Fibroblast of skin of scalp (primary cell): ENCODE measurements around the gene CUL1.

Experiments used
- DNase-seq: peaks from one replicate; pipeline ENCODE4 v3.0.0-alpha.2; 2013

The CUL1 gene

DNA sequence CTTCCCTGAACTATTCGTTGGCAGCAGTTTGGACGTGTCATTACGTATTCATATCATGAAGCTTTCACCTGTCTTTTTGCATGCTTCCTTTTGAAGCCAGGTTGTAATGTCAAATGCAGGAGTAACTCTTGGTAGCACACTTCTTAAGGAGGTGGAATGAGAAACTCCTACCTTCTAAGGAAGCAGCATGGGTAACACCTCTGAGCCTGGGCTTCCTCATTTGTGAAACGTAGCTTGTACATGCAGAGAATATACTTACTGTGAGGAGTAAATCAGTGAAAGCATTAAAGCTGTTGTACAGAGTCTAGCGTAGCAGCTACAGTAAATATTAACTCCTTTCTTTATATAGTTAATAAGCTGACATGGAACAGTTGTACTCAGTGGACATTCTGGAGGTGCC, 21.1 kb downstream of the CUL1 start:
- DNase-seq = no peak

DNA sequence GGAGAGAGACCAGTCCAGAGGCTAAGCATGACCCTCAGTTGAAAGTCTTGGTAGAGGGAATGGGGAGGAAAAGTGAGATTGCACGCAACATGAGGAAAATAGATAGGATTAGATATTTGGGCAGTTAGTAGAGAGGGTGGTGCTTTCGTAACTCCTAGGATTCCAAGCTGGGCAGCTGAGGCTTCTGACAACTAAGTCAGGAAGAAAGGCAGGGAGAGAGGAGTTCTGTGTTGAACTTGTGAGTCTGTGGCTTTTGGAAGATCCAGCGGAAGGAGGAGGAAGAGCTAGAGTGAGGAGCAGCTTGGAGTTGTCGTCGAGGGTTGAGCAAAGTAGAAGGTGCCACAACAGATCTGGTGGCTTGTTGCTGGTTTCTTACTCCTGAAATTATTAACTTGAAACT, 21.8 kb downstream of the CUL1 start:
- no peak for DNase-seq

DNA sequence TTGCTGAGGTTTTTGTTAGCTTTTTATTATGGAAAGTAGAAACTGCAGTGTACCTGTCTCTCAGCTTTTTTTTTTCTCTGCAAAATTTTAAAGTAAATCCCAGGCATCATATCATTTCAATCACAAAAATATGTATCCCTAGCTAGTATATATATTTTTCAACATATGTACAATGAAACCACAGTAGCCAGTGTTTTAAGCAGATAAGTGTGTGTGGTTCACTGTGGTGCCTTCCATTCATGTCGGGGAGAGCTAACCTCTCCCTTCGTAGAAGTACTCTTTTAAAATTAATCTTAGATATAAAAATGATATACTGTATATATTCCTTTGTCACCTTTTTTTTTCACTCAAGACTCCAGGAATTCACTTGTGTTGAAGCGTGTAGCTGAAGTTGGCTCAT, 22.7 kb downstream of the CUL1 start:
- DNase-seq = no peak

DNA sequence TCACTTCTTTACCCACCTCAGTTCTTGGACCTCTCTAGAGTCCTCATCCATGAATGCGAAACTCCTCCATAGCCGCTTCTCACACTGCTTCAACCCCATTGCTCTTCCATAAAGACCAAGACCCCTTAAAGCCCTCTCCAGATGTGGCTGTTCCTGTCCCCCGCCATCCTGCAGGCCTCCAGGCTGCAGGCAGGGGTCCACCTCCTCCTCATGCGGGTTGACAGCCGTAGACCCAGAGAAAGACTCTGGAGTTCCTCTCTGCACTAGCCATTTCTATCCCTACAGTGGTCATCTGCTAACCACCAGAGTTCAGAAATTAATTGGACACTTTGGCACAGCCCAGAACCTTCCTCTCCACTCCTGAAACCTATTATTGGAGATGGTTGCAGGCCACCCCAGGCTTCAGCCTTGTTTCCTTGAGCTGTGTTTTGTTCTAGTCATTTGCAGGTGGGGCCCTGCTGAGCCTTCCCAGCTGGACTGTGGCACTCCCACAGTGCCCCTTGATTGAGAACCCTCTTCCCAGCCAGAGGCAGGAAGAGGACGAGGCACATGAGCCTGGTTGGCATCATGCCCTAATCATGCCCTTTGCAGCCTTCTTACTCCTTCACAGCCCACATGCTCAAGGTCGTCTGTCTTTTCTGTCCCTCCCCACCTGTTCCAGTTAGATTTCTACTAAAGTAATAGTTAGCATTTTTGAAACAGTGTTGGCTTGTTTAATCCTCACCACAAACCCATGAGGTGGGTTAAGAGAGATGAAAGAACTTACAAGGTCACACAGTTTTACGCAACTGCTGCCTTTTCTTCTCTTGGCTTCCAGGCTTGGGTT, 23.9 kb downstream of the CUL1 start:
- no peak for DNase-seq

- DNase-seq = no peak
These were observed 24.5 kb downstream of the CUL1 start for GRCh38 chr7:148723166-148723559.

GRCh38 chr7:148723846-148724245, 25.1 kb downstream of the CUL1 start:
- no peak for DNase-seq

- no peak for DNase-seq
These were observed 27.7 kb downstream of the CUL1 start for GRCh38 chr7:148726385-148726784.

DNA sequence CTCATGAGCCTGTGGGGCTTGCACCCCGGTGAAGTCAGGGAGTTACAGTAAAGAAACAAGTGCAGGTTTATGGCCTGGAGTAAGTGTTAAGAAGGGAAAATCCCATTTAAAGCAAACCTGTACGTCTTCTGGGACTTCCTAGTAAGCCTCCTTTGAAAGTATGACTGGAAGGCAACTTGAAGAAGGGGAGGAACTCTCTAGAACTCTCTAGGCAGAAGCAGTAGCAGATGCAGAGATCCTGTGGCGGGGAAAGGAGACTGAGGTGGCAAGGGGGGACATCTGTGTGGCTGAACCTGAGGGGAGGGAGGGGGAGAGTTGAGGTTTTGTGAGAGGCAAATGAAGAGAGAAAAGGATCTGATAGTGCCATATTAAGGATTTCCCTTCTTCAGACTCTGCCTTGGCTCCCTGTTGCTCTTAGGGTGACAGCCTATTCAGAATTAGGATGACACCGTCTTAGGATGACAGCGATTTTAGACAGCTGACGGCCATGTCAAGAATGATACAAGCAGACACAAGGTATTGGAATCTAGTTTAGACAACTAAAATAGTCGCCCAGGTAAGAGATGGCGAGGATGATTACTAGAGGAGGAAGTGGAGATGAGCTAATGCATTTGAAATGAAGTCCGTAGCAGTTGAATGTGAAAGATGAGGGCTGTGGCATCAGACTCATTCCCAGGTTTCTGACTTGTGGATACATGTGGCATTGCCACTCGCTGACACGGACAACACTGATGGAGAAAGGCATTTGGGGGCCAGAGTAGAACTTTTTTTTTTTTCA, 29.0 kb downstream of the CUL1 start:
- DNase-seq = no peak

- DNase-seq = peak; percentile 56
These were observed 31.5 kb downstream of the CUL1 start for GRCh38 chr7:148729984-148730733.

GRCh38 chr7:148732862-148733261, 34.2 kb downstream of the CUL1 start:
- no peak for DNase-seq

GRCh38 chr7:148733496-148733895, 34.8 kb downstream of the CUL1 start:
- no peak for DNase-seq

- DNase-seq = no peak
These were observed 36.4 kb downstream of the CUL1 start for GRCh38 chr7:148735141-148735540.

DNA sequence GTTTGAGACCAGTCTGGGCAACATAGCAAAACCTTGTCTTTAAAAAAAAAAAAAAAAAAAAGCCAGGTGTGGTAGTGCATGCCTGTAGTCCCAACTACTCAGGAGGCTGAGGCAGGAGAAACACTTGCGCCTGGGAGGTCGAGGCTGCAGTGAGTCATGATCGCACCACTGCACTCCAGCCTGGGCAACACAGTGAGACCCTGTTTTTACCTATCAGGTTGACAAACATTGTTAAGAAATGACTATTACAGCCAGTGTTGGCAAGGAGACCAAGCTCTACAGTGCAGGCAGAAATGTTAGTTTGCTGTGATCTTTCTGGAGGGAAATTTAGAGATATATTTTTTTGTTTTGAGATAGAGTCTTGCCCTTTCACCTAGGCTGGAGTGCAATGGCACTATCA, 37.3 kb downstream of the CUL1 start:
- no peak for DNase-seq

DNA sequence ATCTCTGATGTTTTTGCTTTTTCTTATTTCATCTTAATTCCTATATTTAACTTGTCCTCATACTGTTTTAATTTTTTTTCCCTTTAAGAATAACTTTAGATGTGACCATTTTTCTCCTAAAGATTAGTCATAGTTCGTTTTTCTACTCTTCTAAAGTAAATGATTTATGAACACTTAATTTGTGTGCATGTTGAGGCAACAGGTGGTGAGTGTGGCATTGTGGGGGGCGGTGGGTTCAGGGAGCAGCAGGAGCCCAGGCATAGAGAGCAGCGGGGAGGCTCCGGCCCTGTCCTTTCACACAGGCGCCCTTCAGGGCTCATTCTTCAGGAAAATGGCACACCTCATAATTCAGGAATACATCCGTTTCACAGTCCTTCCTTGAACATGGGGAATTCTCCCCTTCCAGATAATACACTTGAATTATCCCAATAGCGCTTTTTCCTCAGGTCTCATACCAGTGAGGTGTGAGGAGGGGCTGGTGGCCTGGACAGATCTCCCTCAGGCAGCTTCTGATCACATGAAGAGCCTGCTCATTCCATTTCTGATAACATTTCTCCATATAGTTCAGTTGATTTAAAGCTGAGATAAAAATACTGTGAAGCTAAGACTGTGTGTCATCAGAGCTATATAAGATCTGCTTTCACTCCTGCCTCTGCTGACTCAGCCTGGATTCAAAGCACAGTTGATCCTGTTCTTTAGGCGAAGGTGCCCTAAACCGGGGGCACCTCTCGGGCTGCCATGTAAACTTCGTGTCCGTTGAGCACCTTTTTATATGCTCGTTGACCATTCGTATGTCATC, 40.2 kb downstream of the CUL1 start:
- no peak for DNase-seq

- DNase-seq = no peak
These were observed 47.4 kb downstream of the CUL1 start for GRCh38 chr7:148746135-148746534.

GRCh38 chr7:148747274-148747673, 48.6 kb downstream of the CUL1 start:
- no peak for DNase-seq

DNA sequence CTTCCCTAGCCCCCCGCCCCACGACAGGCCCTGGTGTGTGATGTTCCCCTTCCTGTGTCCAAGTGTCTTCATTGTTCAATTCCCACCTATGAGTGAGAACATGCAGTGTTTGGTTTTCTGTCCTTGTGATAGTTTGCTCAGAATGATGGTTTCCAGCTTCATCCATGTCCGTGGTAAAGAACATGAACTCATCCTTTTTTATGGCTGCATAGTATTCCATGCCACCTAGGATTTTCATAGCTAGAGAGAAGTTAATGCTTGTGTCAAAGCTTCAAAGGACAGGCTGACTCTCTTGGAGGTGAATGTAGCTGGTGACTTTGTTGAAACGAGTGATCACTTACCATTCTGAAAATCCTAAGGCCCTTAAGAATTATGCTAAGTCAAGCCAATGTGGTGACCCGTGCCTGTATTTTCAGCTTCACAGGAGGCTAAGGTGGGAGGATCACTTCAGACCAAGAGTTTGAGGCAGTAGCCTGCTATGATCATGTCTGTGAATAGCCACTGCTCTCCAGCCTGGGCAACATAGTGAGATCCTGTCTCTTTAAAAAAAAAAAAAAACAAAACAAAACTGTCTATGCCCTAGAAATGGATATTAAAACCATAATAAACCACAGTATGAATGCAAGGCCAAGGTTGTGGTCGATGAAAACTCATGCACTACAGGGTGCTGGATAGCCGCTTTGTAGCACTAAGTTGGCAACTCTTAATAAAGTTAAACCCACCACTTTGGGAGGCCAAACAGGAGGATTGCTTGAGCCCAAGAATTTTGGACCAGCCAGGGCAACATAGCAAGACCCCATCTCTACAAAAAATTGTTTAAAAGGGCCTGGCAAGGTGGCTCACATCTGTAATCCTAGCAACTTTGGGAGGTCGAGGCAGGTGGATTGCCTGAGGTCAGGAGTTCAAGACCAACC, 52.0 kb downstream of the CUL1 start:
- DNase-seq = no peak

DNA sequence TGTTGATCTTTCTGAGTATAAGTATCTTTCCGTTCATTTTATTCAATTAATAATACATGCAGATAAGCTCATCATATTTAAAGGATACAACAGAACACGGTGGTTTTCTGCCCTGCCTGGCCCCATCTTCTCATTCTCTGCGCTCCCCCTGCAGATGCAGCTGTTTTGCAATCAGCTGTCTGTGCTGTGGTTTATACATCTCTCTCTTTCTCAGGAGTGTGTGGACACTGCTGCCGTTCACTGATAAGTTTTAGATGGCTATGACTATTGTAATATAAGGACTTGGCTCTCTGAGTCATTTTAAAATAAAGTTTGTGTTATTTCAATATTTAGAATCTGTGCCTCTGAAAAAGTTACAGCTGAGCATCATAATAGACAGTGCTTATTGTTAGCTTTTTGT, 54.5 kb downstream of the CUL1 start:
- DNase-seq = no peak

- no peak for DNase-seq
These were observed 56.2 kb downstream of the CUL1 start for GRCh38 chr7:148754912-148755311.

GRCh38 chr7:148761499-148762278, 63.0 kb downstream of the CUL1 start:
- no peak for DNase-seq

DNA sequence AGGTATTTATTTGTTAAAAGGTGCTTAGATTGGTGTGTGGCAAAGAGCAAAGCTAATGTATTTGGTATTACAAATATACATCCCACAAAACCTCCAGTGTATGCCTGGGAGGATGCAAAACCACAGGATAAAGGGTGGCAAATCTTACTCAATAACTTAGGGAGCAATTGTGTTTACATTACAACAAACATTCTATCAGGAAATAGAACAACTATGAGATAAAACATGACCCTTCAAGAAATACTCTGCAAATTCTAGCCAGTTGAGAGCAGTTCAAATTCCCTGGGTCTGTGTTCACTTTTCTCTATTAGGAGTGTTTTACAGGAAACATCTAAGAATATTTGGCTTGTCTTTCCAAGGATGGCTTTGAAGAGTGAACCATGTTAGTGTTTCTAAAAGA, 64.9 kb downstream of the CUL1 start:
- no peak for DNase-seq
